K562 (cell line): ENCODE results near the gene PEDS1. TPM values are rescaled to one million over a fixed set of nuclear protein-coding genes. Genes with fewer than 3 reads are reported as not detected.

Source experiments
- ASH1L ChIP-seq: fragments of 450-650 bp; IDR thresholded peaks from 2 replicates; pipeline ENCODE4 v1.6.1; 2018; ENCODE audit warnings: borderline replicate concordance, mild to moderate bottlenecking, low read depth; ENCODE audit not compliant: partially characterized antibody
- BACH1 ChIP-seq: fragments of 200-800 bp; sonication (Bioruptor generic); IDR thresholded peaks from 2 replicates; pipeline ENCODE4 v1.6.1; 2016; ENCODE audit warnings: missing genetic modification characterization, missing compliant biosample characterization
- CBFA2T3 ChIP-seq: fragments of 450-650 bp; IDR thresholded peaks from 2 replicates; pipeline ENCODE4 v1.6.1; 2017
- CEBPB ChIP-seq: fragments of 450-650 bp; IDR thresholded peaks from 2 replicates; pipeline ENCODE4 v1.6.1; 2016; ENCODE audit warnings: missing genetic modification characterization, missing compliant biosample characterization
- CHD2 ChIP-seq: IDR thresholded peaks from 2 replicates; pipeline ENCODE4 v1.6.1; 2011; ENCODE audit warnings: low read depth, low read length
- ESRRB ChIP-seq: fragments of 250-450 bp; sonication (Bioruptor Pico); IDR thresholded peaks from 2 replicates; pipeline ENCODE4 v1.5.0; 2020; ENCODE audit warnings: mild to moderate bottlenecking, moderate library complexity, borderline replicate concordance
- GATA2 ChIP-seq: sonication (generic); formaldehyde crosslinking; IDR thresholded peaks from 2 replicates; pipeline ENCODE4 v1.4.0; 2020; ENCODE audit warnings: mild to moderate bottlenecking, missing genetic modification reagents
- GTF2E2 ChIP-seq: fragments of 200-800 bp; sonication (Bioruptor generic); IDR thresholded peaks from 2 replicates; pipeline ENCODE4 v1.6.1; 2016; ENCODE audit warnings: missing genetic modification characterization, missing compliant biosample characterization
- IFI16 ChIP-seq: fragments of 250-450 bp; sonication (Bioruptor Pico); IDR thresholded peaks from 2 replicates; pipeline ENCODE4 v2.1.2; 2022; ENCODE audit warnings: mild to moderate bottlenecking, inconsistent platforms
- KLF16 ChIP-seq: IDR thresholded peaks from 2 replicates; pipeline ENCODE4 v1.6.1; 2016; ENCODE audit warnings: antibody characterized with exemption
- MAFG ChIP-seq: fragments of 450-650 bp; conservative IDR thresholded peaks from 2 replicates; pipeline ENCODE4 v1.6.1; 2016; ENCODE audit warnings: missing genetic modification characterization, missing compliant biosample characterization
- MAZ ChIP-seq, 2 experiments: fragments of 450-650 bp in 1 of 2; sonication (generic) in 1 of 2; formaldehyde crosslinking; IDR thresholded peaks in 1 of 2; conservative IDR thresholded peaks in 1 of 2; 2 replicates each; pipeline versions ENCODE4 v1.4.0 to v1.5.0; 2020; ENCODE audit warnings: mild to moderate bottlenecking in 1 of 2, missing genetic modification reagents in 1 of 2
- MXI1 ChIP-seq: IDR thresholded peaks from 2 replicates; pipeline ENCODE4 v1.6.1; 2011; ENCODE audit warnings: low read depth, mild to moderate bottlenecking, improper control_type of control experiment, low read length
- OTX1 ChIP-seq: fragments of 450-650 bp; formaldehyde crosslinking; IDR thresholded peaks from 2 replicates; pipeline ENCODE4 v1.4.0; 2022; ENCODE audit warnings: mild to moderate bottlenecking
- POLR2H ChIP-seq: IDR thresholded peaks from 2 replicates; pipeline ENCODE4 v1.6.1; 2016; ENCODE audit warnings: missing genetic modification characterization, low read depth, mild to moderate bottlenecking, control low read depth, missing compliant biosample characterization, moderate library complexity
- RHOXF2B ChIP-seq: fragments of 250-450 bp; sonication (Bioruptor Pico); conservative IDR thresholded peaks from 2 replicates; pipeline ENCODE4 v1.5.1; 2021
- SMAD3 ChIP-seq: fragments of 450-650 bp; formaldehyde crosslinking; conservative IDR thresholded peaks from 2 replicates; pipeline ENCODE4 v1.4.0; 2020; ENCODE audit warnings: mild to moderate bottlenecking
- YY1 ChIP-seq, 3 experiments: IDR thresholded peaks; 2 replicates each; pipeline ENCODE4 v1.6.1; 2011; ENCODE audit warnings: low read length in 2 of 3, mild to moderate bottlenecking in 2 of 3, moderate library complexity in 2 of 3, borderline replicate concordance in 1 of 3, control low read depth in 1 of 3, low read depth in 1 of 3; ENCODE audit not compliant: insufficient read depth in 3 of 3, insufficient replicate concordance in 2 of 3, control insufficient read depth in 1 of 3, insufficient read length in 1 of 3; ENCODE audit errors: extremely low read depth in 1 of 3
- ZNF57 ChIP-seq: fragments of 450-650 bp; formaldehyde crosslinking; IDR thresholded peaks from 2 replicates; pipeline ENCODE4 v1.4.0; 2020; ENCODE audit warnings: mild to moderate bottlenecking, moderate library complexity
- polyA plus RNA-seq, 8 experiments: library from polyadenylated mRNA; depleted of rRNA in 4 of 8; stranded (reverse) in 5 of 8; unstranded in 3 of 8; fragments of >200 nt; fragmentation: Nextera tagmentation in 2 of 8; fragmentation: Illumina TruSeq in 1 of 8; extraction: Ambion mirVana in 2 of 8; extraction: Trizol in 1 of 8; gene quantifications; 2 replicates each; pipeline versions ENCODE4 v1.2.1 to v1.2.3, GENCODE V29; 2011 to 2014; ENCODE audit warnings: inconsistent platforms in 1 of 8, missing spikeins in 1 of 8
- total RNA-seq, 7 experiments: library from RNA; depleted of rRNA in 6 of 7; stranded (reverse); fragments of >200 nt in 6 of 7; fragmentation: Illumina TruSeq in 2 of 7; extraction: Trizol in 2 of 7; gene quantifications; 2 replicates each; pipeline versions ENCODE4 v1.2.1 to v1.2.3, GENCODE V29; 2011 to 2021; ENCODE audit warnings: low replicate concordance in 1 of 7
- TF ChIP-seq, protein P1 (sequence below), 2 experiments: fragments of 450-650 bp in 1 of 2; sonication (generic) in 1 of 2; formaldehyde crosslinking in 1 of 2; IDR thresholded peaks; 2 replicates each; pipeline versions ENCODE4 v1.7.1 to v1.9.0; 2016 to 2022; ENCODE audit warnings: inconsistent platforms in 1 of 2, mild to moderate bottlenecking in 1 of 2, missing genetic modification reagents in 1 of 2

PEDS1 gene
- total and polyA plus RNA-seq, 9 of the 15 experiments (the other 6 are each of a cell fraction or from before 2014, with no cell fraction given), result 2.9 to 38.5 (median 24.2) TPM

DNA sequence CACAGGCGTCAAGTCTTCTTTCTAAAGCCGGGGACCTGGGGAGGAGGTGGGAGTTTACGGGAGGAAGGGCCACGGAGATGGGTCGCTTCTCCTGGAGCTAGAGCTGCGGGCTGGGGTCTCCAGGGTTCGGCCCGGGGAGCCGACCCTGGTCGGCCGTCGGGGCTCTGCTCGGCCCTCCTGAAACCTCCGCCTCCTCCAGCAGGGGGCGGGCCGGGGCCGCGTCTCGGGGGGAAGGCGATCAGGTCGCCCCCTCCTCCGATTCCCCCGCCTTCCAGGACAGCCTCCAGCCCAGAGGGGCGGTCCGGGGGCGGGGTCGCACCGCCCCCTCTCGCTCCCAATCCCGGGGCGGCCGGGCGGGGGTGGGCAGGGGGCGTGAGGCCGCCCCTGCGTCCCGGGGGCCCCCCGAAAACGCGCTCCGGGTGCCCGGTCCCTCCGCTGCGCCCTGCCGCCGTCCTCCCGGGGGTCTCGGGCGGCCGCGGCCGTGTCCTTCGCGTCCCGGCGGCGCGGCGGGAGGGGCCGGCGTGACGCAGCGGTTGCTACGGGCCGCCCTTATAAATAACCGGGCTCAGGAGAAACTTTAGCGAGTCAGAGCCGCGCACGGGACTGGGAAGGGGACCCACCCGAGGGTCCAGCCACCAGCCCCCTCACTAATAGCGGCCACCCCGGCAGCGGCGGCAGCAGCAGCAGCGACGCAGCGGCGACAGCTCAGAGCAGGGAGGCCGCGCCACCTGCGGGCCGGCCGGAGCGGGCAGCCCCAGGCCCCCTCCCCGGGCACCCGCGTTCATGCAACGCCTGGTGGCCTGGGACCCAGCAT, 36.9 kb upstream of the PEDS1 start, which contains the start of gene CEBPB (continued):
- TF ChIP-seq, protein P1, sequence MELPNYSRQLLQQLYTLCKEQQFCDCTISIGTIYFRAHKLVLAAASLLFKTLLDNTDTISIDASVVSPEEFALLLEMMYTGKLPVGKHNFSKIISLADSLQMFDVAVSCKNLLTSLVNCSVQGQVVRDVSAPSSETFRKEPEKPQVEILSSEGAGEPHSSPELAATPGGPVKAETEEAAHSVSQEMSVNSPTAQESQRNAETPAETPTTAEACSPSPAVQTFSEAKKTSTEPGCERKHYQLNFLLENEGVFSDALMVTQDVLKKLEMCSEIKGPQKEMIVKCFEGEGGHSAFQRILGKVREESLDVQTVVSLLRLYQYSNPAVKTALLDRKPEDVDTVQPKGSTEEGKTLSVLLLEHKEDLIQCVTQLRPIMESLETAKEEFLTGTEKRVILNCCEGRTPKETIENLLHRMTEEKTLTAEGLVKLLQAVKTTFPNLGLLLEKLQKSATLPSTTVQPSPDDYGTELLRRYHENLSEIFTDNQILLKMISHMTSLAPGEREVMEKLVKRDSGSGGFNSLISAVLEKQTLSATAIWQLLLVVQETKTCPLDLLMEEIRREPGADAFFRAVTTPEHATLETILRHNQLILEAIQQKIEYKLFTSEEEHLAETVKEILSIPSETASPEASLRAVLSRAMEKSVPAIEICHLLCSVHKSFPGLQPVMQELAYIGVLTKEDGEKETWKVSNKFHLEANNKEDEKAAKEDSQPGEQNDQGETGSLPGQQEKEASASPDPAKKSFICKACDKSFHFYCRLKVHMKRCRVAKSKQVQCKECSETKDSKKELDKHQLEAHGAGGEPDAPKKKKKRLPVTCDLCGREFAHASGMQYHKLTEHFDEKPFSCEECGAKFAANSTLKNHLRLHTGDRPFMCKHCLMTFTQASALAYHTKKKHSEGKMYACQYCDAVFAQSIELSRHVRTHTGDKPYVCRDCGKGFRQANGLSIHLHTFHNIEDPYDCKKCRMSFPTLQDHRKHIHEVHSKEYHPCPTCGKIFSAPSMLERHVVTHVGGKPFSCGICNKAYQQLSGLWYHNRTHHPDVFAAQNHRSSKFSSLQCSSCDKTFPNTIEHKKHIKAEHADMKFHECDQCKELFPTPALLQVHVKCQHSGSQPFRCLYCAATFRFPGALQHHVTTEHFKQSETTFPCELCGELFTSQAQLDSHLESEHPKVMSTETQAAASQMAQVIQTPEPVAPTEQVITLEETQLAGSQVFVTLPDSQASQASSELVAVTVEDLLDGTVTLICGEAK (IDR thresholded peaks at IDR 0.05), result no peak
- TF ChIP-seq, protein P1 (CRISPR knock-in tag; IDR thresholded peaks at IDR 0.05), result no peak
- TF ChIP-seq GATA2, result no peak
- peak; percentile 88 to 92 for TF ChIP-seq MAZ (CRISPR knock-in tag; conservative IDR thresholded peaks at IDR 0.05 in 1 of 2, IDR thresholded peaks at IDR 0.05 in 1 of 2)
- TF ChIP-seq SMAD3 (CRISPR knock-in tag), result no peak
- TF ChIP-seq KLF16, result no peak
- 0 out of 2 replicates have a peak, but pooled peaks have one; percentile 57 for TF ChIP-seq RHOXF2B (CRISPR knock-in tag)
- TF ChIP-seq BACH1 (tag), result no peak
- TF ChIP-seq ZNF57 (CRISPR knock-in tag), result no peak
- no peak for TF ChIP-seq ASH1L
- TF ChIP-seq MAFG (tag), result no peak
- peak; percentile 98 for TF ChIP-seq POLR2H (tag)
- TF ChIP-seq MXI1, result peak; percentile 33; the same call in 1 of the 2 replicates
- no peak for TF ChIP-seq OTX1 (CRISPR knock-in tag)
- TF ChIP-seq YY1 (IDR thresholded peaks at IDR 0.05; ENCODE audit: borderline replicate concordance in 1 of 3, control insufficient read depth in 1 of 3, extremely low read depth in 1 of 3, insufficient read depth in 3 of 3, insufficient read length in 1 of 3, insufficient replicate concordance in 2 of 3, low read depth in 1 of 3, low read length in 2 of 3), result peak in 2 of 3 experiments; percentile 50 to 57
- TF ChIP-seq ESRRB (CRISPR knock-in tag), result no peak
- peak; percentile 55; the same call in 1 of the 2 replicates for TF ChIP-seq GTF2E2 (tag)
- no peak for TF ChIP-seq IFI16 (CRISPR knock-in tag)
- TF ChIP-seq CBFA2T3, result no peak
- TF ChIP-seq CHD2, result no peak
- TF ChIP-seq CEBPB (tag), result no peak
